ENCODE measurements around the gene ANO1. TPM values are rescaled to one million over a fixed set of nuclear protein-coding genes. Genes with fewer than 3 reads are reported as not detected.

ANO1 gene
- polyA plus RNA-seq, 1 donor (not counting 4 experiments of a cell fraction or from before 2014, with no cell fraction given): 45.2 TPM

DNA sequence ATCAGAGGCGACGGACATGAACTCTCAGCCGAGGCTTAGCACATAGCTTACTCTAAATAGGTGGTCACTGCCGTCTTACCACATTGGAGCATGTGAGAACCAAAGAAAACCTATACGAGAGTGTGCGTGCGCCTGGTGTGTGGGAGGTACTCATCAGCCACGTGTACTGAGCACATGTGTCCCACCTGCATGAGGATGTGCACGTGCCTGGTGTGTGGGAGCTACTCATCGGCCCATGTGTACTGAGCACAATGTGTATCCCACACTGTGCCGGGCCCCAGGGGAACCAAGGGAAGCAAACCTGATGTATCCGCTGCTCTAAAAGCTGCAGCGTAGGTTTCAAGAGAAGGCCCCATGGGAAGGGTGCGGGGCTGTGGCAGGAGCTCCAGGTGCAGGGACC lies 56.4 kb downstream of the ANO1 start:
- no peaks in the 10 kb centered on the region for H3K4me1 ChIP-seq (ENCODE audit: control insufficient read depth, extremely low read depth, insufficient read depth, low read length)
- no peak for TF ChIP-seq EZH2 (IDR thresholded peaks at IDR 0.05; ENCODE audit: low read length)
- TF ChIP-seq, protein P1, sequence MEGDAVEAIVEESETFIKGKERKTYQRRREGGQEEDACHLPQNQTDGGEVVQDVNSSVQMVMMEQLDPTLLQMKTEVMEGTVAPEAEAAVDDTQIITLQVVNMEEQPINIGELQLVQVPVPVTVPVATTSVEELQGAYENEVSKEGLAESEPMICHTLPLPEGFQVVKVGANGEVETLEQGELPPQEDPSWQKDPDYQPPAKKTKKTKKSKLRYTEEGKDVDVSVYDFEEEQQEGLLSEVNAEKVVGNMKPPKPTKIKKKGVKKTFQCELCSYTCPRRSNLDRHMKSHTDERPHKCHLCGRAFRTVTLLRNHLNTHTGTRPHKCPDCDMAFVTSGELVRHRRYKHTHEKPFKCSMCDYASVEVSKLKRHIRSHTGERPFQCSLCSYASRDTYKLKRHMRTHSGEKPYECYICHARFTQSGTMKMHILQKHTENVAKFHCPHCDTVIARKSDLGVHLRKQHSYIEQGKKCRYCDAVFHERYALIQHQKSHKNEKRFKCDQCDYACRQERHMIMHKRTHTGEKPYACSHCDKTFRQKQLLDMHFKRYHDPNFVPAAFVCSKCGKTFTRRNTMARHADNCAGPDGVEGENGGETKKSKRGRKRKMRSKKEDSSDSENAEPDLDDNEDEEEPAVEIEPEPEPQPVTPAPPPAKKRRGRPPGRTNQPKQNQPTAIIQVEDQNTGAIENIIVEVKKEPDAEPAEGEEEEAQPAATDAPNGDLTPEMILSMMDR (optimal IDR thresholded peaks at IDR 0.05 in 1 of 3, IDR thresholded peaks at IDR 0.05 in 1 of 3, conservative IDR thresholded peaks at IDR 0.05 in 1 of 3; ENCODE audit: extremely low read depth in 1 of 3, insufficient read depth in 2 of 3, low read length in 3 of 3): no peak
- no peaks in the 10 kb centered on the region for H3K79me2 ChIP-seq (ENCODE audit: control insufficient read depth, insufficient read depth, low read length)

DNA sequence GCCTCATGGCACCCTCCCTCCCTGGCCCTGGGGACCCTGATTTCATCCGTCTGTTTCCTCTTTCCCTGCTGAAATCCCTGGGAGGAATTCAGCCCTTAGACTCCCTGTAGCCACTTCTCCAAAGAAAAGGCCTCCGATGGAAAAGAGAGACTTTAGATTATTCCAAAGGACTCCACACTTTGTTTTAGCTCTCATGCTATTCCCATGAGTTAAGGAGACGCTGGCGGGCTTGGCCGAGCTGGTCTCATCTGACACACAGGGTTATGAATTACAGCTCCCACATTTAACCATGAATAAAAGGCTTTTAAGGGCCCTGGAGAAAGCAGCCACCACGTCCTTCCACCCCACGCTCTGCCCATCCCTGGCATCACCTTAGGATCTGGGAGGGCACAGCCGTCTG lies 57.0 kb downstream of the ANO1 start:
- no peaks in the 10 kb centered on the region for H3K9me1 ChIP-seq (ENCODE audit: control insufficient read depth, extremely low read depth, insufficient read depth, low read length)
- no peak for FAIRE-seq
- no peaks in the 10 kb centered on the region for H4K20me1 ChIP-seq (ENCODE audit: control insufficient read depth, extremely low read depth, insufficient read depth, low read length)
- TF ChIP-seq, protein P1 (optimal IDR thresholded peaks at IDR 0.05 in 1 of 3, IDR thresholded peaks at IDR 0.05 in 1 of 3, conservative IDR thresholded peaks at IDR 0.05 in 1 of 3; ENCODE audit: extremely low read depth in 1 of 3, insufficient read depth in 2 of 3, low read length in 3 of 3): no peak
- no peak for TF ChIP-seq EZH2 (IDR thresholded peaks at IDR 0.05; ENCODE audit: low read length)
- no peak for DNase-seq (ENCODE audit: low read depth, low spot score)
- H2AFZ ChIP-seq (ENCODE audit: control insufficient read depth, low read length): no peak overlapping the region
- no peak overlapping the region for H3K4me2 ChIP-seq (ENCODE audit: control insufficient read depth, extremely low read depth, insufficient read depth, low read depth, low read length)
- H3K4me3 ChIP-seq (ENCODE audit: control insufficient read depth in 2 of 3, extremely low read depth in 1 of 3, insufficient read depth in 2 of 3, low read depth in 1 of 3, low read length in 3 of 3): no peak overlapping the region
- no peaks in the 10 kb centered on the region for H3K79me2 ChIP-seq (ENCODE audit: control insufficient read depth, insufficient read depth, low read length)
- dilution Hi-C loops (cut with MboI; ENCODE audit: extremely low pct_ligation_motif_present, low sequenced_read_pairs): no loop called here
- H3K36me3 ChIP-seq (ENCODE audit: control insufficient read depth in 2 of 2, extremely low read depth in 1 of 2, insufficient read depth in 2 of 2, low read length in 2 of 2): peaks cover 0 to 15% of the 10 kb centered on the region in 2 experiments
- peaks cover 4% of the 10 kb centered on the region for H3K4me1 ChIP-seq (ENCODE audit: control insufficient read depth, extremely low read depth, insufficient read depth, low read length)
- no peaks in the 10 kb centered on the region for H3K9me3 ChIP-seq (ENCODE audit: control insufficient read depth, low read depth, low read length)
- no peaks in the 10 kb centered on the region for H3K27me3 ChIP-seq (ENCODE audit: control insufficient read depth, extremely low read depth, insufficient read depth, low read length)
- H3K27ac ChIP-seq (ENCODE audit: control insufficient read depth, insufficient read depth, low read length): no peak overlapping the region
- no peak overlapping the region for H3K9ac ChIP-seq (ENCODE audit: control insufficient read depth, extremely low read depth, insufficient read depth, low read length)

More for the DNA sequence above, 56.4 kb downstream of the ANO1 start:
- H2AFZ ChIP-seq (ENCODE audit: control insufficient read depth, low read length): no peak overlapping the region
- H3K27ac ChIP-seq (ENCODE audit: control insufficient read depth, insufficient read depth, low read length): no peak overlapping the region
- H3K4me2 ChIP-seq (ENCODE audit: control insufficient read depth, extremely low read depth, insufficient read depth, low read depth, low read length): no peak overlapping the region
- no peaks in the 10 kb centered on the region for H3K27me3 ChIP-seq (ENCODE audit: control insufficient read depth, extremely low read depth, insufficient read depth, low read length)
- no peaks in the 10 kb centered on the region for H3K9me3 ChIP-seq (ENCODE audit: control insufficient read depth, low read depth, low read length)
- H3K4me3 ChIP-seq (ENCODE audit: control insufficient read depth in 2 of 3, extremely low read depth in 1 of 3, insufficient read depth in 2 of 3, low read depth in 1 of 3, low read length in 3 of 3): no peak overlapping the region
- dilution Hi-C loops (cut with MboI; ENCODE audit: extremely low pct_ligation_motif_present, low sequenced_read_pairs): no loop called here
- H3K9ac ChIP-seq (ENCODE audit: control insufficient read depth, extremely low read depth, insufficient read depth, low read length): no peak overlapping the region
- DNase-seq (ENCODE audit: low read depth, low spot score) (no peak), FAIRE-seq (no peak)
- no peaks in the 10 kb centered on the region for H4K20me1 ChIP-seq (ENCODE audit: control insufficient read depth, extremely low read depth, insufficient read depth, low read length)
- H3K36me3 ChIP-seq (ENCODE audit: control insufficient read depth in 2 of 2, extremely low read depth in 1 of 2, insufficient read depth in 2 of 2, low read length in 2 of 2): peaks cover 0 to 16% of the 10 kb centered on the region in 2 experiments
- no peaks in the 10 kb centered on the region for H3K9me1 ChIP-seq (ENCODE audit: control insufficient read depth, extremely low read depth, insufficient read depth, low read length)

All from keratinocyte (primary cell).